ENCODE measurements around the gene ZNF423.

Gene ZNF423

GRCh38 chr16:49747654-49748053 lies 108.3 kb downstream of the ZNF423 start:
- no peak for DNase-seq

- no peak for DNase-seq
Observed at GRCh38 chr16:49746545-49746944, 109.4 kb downstream of the ZNF423 start.

- DNase-seq, result no peak
Observed at GRCh38 chr16:49745311-49745747, 110.6 kb downstream of the ZNF423 start.

- DNase-seq, result no peak
Observed at GRCh38 chr16:49744244-49745220, 111.4 kb downstream of the ZNF423 start.

GRCh38 chr16:49743658-49744057 lies 112.3 kb downstream of the ZNF423 start:
- DNase-seq, result no peak

GRCh38 chr16:49743203-49743464 lies 112.8 kb downstream of the ZNF423 start:
- DNase-seq, result no peak

GRCh38 chr16:49742428-49743202 lies 113.3 kb downstream of the ZNF423 start:
- no peak for DNase-seq

- DNase-seq, result no peak
Observed at GRCh38 chr16:49740256-49740655, 115.7 kb downstream of the ZNF423 start.

GRCh38 chr16:49739381-49739780 lies 116.5 kb downstream of the ZNF423 start:
- no peak for DNase-seq

GRCh38 chr16:49738832-49739231 lies 117.1 kb downstream of the ZNF423 start:
- DNase-seq, result no peak

- DNase-seq, result no peak
Observed at GRCh38 chr16:49738001-49738400, 117.9 kb downstream of the ZNF423 start.

- no peak for DNase-seq
Observed at GRCh38 chr16:49737541-49737940, 118.4 kb downstream of the ZNF423 start.

GRCh38 chr16:49734331-49734730 lies 121.6 kb downstream of the ZNF423 start:
- no peak for DNase-seq

- DNase-seq, result no peak
Observed at GRCh38 chr16:49733313-49734009, 122.5 kb downstream of the ZNF423 start.

GRCh38 chr16:49731911-49732310 lies 124.0 kb downstream of the ZNF423 start:
- no peak for DNase-seq

GRCh38 chr16:49730772-49731171 lies 125.1 kb downstream of the ZNF423 start:
- no peak for DNase-seq

- DNase-seq, result no peak
Observed at GRCh38 chr16:49727611-49728010, 128.3 kb downstream of the ZNF423 start.

GRCh38 chr16:49726155-49726554 lies 129.8 kb downstream of the ZNF423 start:
- no peak for DNase-seq

GRCh38 chr16:49725651-49726050 lies 130.3 kb downstream of the ZNF423 start:
- no peak for DNase-seq

GRCh38 chr16:49724774-49725173 lies 131.1 kb downstream of the ZNF423 start:
- DNase-seq, result no peak

- DNase-seq, result no peak
Observed at GRCh38 chr16:49723310-49723709, 132.6 kb downstream of the ZNF423 start.

- no peak for DNase-seq
Observed at GRCh38 chr16:49720225-49720624, 135.7 kb downstream of the ZNF423 start.

- DNase-seq, result no peak
Observed at GRCh38 chr16:49717689-49718088, 138.2 kb downstream of the ZNF423 start.

All from inflammatory macrophage (primary cell).